A673 (cell line): ENCODE results near the gene GRIK3.

Source experiments
- CTCF ChIP-seq: fragments of 300-800, 200-600 bp; sonication (generic); conservative IDR thresholded peaks from 2 replicates; pipeline ENCODE4 v1.5.1; 2017; ENCODE audit warnings: low read depth, mild to moderate bottlenecking, antibody characterized with exemption, low read length, moderate library complexity, mixed read lengths
- EZH2 ChIP-seq: fragments of 200-600 bp; sonication (generic); IDR thresholded peaks from 2 replicates; pipeline ENCODE4 v1.6.1; 2017; ENCODE audit warnings: borderline replicate concordance, low read depth, mild to moderate bottlenecking, mixed read lengths, antibody characterized with exemption, low read length; ENCODE audit not compliant: poor library complexity, severe bottlenecking

- TF ChIP-seq EZH2 (no peak), CTCF (no peak)
Measured at GRCh38 chr1:36984675-36985074, 49.6 kb downstream of the GRIK3 start.
